HUES6 (cell line): ENCODE data around the gene AFAP1.

Source experiments
- H3K27ac ChIP-seq: 2 replicates; pipeline ENCODE4 v1.7.0; 2013; ENCODE audit warnings: low read depth, mild to moderate bottlenecking, low read length, inconsistent platforms
- H3K27me3 ChIP-seq: 2 replicates; pipeline ENCODE4 v1.6.1; 2013; ENCODE audit warnings: low read length; ENCODE audit not compliant: control insufficient read depth, insufficient read depth
- H3K36me3 ChIP-seq: 2 replicates; pipeline ENCODE4 v1.6.1; 2013; ENCODE audit warnings: low read length; ENCODE audit not compliant: control insufficient read depth, insufficient read depth
- H3K4me1 ChIP-seq: 2 replicates; pipeline ENCODE4 v1.6.1; 2013; ENCODE audit warnings: low read length; ENCODE audit not compliant: control insufficient read depth, insufficient read depth
- H3K4me3 ChIP-seq: 2 replicates; pipeline ENCODE4 v1.5.1; 2013; ENCODE audit warnings: low read depth, low read length
- H3K9ac ChIP-seq: one replicate; pipeline ENCODE4 v1.6.1; 2013; ENCODE audit warnings: mild to moderate bottlenecking, low read length
- H3K9me3 ChIP-seq: 2 replicates; pipeline ENCODE4 v1.6.1; 2013; ENCODE audit warnings: low read depth, low read length; ENCODE audit not compliant: control insufficient read depth, insufficient read depth

The AFAP1 gene

DNA sequence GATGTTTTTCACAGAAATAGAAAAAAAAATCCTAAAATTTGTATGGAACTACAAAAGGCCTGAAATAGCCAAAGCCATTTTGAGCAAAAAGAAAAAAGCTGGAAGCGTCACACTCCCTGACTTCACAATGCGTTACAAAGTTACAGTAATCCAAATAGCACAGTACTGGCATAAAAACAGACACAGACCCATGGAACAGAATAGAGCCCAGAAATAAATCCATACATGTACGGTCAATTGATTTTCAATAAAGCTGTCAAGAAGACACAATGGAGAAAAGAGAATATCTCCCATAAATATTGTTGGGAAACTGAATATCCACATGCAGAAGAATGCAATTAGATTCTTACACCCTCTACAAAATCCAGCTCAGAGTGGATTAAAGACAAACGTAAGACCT is 208.2 kb downstream of the AFAP1 start:
- H3K4me1 ChIP-seq, result no peaks in the 10 kb centered on the region
- H3K27ac ChIP-seq, result no peak overlapping the region
- H3K9me3 ChIP-seq, result no peaks in the 10 kb centered on the region
- H3K27me3 ChIP-seq, result no peaks in the 10 kb centered on the region
- H3K9ac ChIP-seq, result no peak overlapping the region
- no peak overlapping the region for H3K4me3 ChIP-seq
- no peaks in the 10 kb centered on the region for H3K36me3 ChIP-seq

DNA sequence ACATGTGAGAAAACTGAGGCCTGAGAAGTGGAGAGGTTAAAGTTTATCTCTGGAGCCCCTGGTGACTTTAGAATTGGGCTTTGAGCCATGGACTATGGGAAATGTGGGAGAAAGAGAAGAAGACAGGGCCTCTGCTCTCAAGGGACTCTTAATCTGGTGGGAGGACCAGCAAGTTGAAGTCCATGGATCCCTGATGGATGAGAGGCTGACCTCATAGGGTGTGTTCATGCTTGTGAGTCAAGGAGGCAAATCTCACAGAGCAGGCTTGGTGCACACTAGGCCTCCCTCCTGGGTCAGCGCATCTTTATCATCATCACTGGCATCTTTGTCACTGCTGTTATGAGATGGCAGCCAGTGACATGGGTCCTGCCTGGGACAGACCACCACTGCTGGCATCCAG is 211.9 kb downstream of the AFAP1 start:
- H3K4me3 ChIP-seq, result no peak overlapping the region
- no peaks in the 10 kb centered on the region for H3K4me1 ChIP-seq
- no peaks in the 10 kb centered on the region for H3K36me3 ChIP-seq
- H3K9me3 ChIP-seq, result no peaks in the 10 kb centered on the region
- H3K9ac ChIP-seq, result no peak overlapping the region
- H3K27ac ChIP-seq, result no peak overlapping the region
- H3K27me3 ChIP-seq, result no peaks in the 10 kb centered on the region

DNA sequence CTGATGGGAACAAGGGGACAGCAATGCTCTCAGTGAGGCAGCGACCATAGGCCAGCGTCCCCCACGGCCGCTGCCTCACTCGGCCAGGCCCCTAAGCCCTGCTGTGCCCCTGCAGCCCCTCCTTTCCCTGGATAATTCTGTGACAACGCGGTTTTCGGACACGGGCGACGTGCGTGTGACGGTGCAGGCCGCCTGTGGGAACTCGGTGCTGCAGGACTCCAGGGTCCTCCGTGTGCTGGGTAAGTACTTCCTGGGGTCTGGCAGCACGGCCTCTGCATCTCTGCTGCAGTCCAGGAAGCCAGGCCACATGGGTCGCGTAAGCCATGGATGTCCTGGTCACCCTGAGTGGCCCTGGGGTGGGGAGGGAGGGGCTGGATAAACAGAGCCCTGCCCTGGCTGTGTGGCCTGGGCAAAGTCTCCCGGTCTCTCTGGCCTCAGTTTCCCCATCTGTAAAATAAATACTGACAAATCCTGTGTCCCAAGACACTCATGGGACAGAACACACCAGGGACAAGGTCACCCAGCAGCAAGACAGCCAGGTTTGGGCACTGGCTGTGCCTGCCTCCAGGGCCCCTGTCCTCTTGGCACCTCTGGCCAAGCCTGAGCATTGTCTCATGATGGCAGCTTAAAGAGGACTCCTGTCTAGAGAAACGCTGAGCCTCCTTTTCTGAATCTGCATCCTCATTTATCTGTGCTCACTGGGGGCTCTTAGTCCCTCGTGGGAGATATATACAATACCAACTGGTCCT is 212.8 kb downstream of the AFAP1 start:
- no peak overlapping the region for H3K27ac ChIP-seq
- H3K9me3 ChIP-seq, result no peaks in the 10 kb centered on the region
- H3K36me3 ChIP-seq, result no peaks in the 10 kb centered on the region
- H3K4me3 ChIP-seq, result no peak overlapping the region
- H3K4me1 ChIP-seq, result no peaks in the 10 kb centered on the region
- no peaks in the 10 kb centered on the region for H3K27me3 ChIP-seq
- no peak overlapping the region for H3K9ac ChIP-seq

- Histone ChIP-seq H3K4me1 (no peaks in the 10 kb centered on the region), H3K9me3 (no peaks in the 10 kb centered on the region), H3K27ac (no peak overlapping the region), H3K36me3 (no peaks in the 10 kb centered on the region), H3K27me3 (no peaks in the 10 kb centered on the region), H3K9ac (no peak overlapping the region), H3K4me3 (no peak overlapping the region)
Observed at GRCh38 chr4:7725951-7726350, 213.7 kb downstream of the AFAP1 start.

- peaks cover 11% of the 10 kb centered on the region for H3K27me3 ChIP-seq
- no peak overlapping the region for H3K27ac ChIP-seq
- no peaks in the 10 kb centered on the region for H3K9me3 ChIP-seq
- no peak overlapping the region for H3K9ac ChIP-seq
- no peak overlapping the region for H3K4me3 ChIP-seq
- peaks cover 2% of the 10 kb centered on the region; the same call in 1 of the 2 replicates for H3K4me1 ChIP-seq
- no peaks in the 10 kb centered on the region for H3K36me3 ChIP-seq
Observed at GRCh38 chr4:7723625-7724024, 216.0 kb downstream of the AFAP1 start.

DNA sequence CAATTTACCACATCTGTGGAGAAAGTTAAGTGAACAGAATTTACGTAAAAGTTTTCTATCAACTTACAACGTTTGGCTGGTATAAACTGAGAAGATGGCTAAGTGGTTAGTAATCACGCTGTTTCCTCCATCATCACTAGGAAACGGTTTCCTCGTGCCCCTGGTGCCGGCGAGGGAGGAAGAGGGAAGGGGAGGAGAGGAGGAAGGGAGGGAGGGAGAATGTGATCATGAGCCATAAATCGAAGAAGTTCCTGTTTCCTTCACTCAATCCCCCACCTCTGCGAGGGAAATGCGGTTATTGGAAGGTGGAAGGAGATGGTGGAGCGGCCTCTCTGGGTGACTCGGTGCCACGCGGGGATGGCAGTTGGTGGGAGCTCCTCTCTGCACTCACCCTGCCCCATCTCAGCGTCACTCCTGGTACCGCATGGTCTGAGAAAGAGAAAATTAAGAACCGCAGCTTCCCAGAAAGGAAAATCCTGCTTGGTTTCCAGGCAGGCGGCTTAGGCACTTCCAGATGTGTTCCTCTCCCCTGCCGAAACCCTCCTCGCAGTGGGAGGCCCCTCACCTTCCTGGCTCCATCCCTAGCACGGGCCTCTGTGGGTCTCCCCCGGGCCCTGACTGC is 216.8 kb downstream of the AFAP1 start:
- Histone ChIP-seq H3K4me3 (no peak overlapping the region), H3K27ac (no peak overlapping the region), H3K9me3 (no peaks in the 10 kb centered on the region), H3K9ac (no peak overlapping the region), H3K36me3 (no peaks in the 10 kb centered on the region), H3K4me1 (peaks cover 5% of the 10 kb centered on the region; the same call in 1 of the 2 replicates), H3K27me3 (peaks cover 11% of the 10 kb centered on the region)

- Histone ChIP-seq H3K4me1 (peaks cover 5% of the 10 kb centered on the region; the same call in 1 of the 2 replicates), H3K36me3 (no peaks in the 10 kb centered on the region), H3K27me3 (peaks cover 14% of the 10 kb centered on the region), H3K27ac (no peak overlapping the region), H3K9ac (no peak overlapping the region), H3K9me3 (no peaks in the 10 kb centered on the region), H3K4me3 (no peak overlapping the region)
Observed at GRCh38 chr4:7721984-7722551, 217.6 kb downstream of the AFAP1 start.

DNA sequence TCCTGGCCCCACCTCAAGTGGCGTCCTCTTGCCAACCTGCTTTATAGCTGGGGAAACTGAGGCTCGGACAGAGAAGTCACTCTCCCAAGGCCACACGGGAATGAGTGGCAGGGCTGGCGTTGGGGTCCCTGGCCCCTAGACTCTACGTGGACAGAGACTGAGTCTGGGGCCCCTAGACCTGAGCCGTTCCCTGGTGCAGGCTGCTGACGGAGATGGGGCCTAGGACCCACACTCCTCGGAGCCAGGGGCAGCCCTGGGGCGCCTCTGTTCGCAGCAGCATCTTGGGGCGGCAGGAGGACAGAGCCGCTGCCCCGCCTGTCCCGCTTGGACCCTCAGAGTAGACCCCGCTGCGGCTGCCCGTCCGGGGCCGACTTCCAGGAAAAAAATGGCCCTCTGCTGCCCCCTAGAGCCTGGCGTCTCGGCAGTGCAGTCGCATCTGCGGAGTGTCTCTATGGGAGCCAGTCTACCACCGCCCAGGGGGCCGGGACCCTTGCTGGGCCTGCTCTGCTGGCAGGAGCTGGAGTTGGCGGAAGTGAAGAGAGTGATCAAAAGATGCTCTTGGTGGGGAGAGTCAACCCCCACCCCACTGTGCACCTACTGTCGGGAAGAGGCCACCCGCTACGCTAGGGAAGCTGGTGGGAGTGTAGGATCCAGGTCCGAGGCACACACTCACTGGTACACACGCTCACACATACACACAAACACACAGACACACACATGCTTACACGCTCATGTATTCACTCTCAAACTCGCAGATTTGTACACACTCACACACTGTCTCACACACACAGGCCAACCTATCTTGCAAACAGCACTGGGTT is 220.1 kb downstream of the AFAP1 start:
- peaks cover 14% of the 10 kb centered on the region for H3K27me3 ChIP-seq
- peak overlapping the region; percentile 19; the same call in 1 of the 2 replicates for H3K4me3 ChIP-seq
- H3K9ac ChIP-seq, result no peak overlapping the region
- H3K9me3 ChIP-seq, result no peaks in the 10 kb centered on the region
- no peaks in the 10 kb centered on the region for H3K36me3 ChIP-seq
- no peak overlapping the region for H3K27ac ChIP-seq
- peaks cover 5% of the 10 kb centered on the region; the same call in 1 of the 2 replicates for H3K4me1 ChIP-seq

- no peak overlapping the region for H3K27ac ChIP-seq
- no peak overlapping the region for H3K9ac ChIP-seq
Observed at GRCh38 chr4:7717946-7718490, 221.6 kb downstream of the AFAP1 start.

GRCh38 chr4:7717161-7717560 is 222.5 kb downstream of the AFAP1 start:
- no peak overlapping the region for H3K4me3 ChIP-seq
- no peaks in the 10 kb centered on the region for H3K9me3 ChIP-seq
- peaks cover 14% of the 10 kb centered on the region for H3K27me3 ChIP-seq
- H3K36me3 ChIP-seq, result no peaks in the 10 kb centered on the region
- no peak overlapping the region for H3K27ac ChIP-seq
- no peak overlapping the region for H3K9ac ChIP-seq
- H3K4me1 ChIP-seq, result peaks cover 5% of the 10 kb centered on the region; the same call in 1 of the 2 replicates

More at GRCh38 chr4:7717946-7718490, 221.6 kb downstream of the AFAP1 start:
- Histone ChIP-seq H3K36me3 (no peaks in the 10 kb centered on the region), H3K4me1 (peaks cover 5% of the 10 kb centered on the region; the same call in 1 of the 2 replicates), H3K9me3 (no peaks in the 10 kb centered on the region), H3K27me3 (peaks cover 14% of the 10 kb centered on the region), H3K4me3 (no peak overlapping the region)
